Esophagus squamous epithelium (tissue), 4 donors: Measurements from ENCODE around the gene REV1.

Experiments
- POLR2A ChIP-seq, 4 donors: fragments of 450-650 bp; IDR thresholded peaks; one replicate each; pipeline ENCODE4 v1.6.1; 2017; ENCODE audit warnings: antibody characterized with exemption in 4 of 4, mild to moderate bottlenecking in 4 of 4, moderate library complexity in 3 of 4
- TF ChIP-seq, protein P1 (sequence below), 6 experiments: fragments of 450-650 bp in 4 of 6; fragments of 200-600 bp in 2 of 6; sonication (generic) in 2 of 6; IDR thresholded peaks; one replicate each; pipeline ENCODE4 v1.5.1; 2016 to 2019; ENCODE audit warnings: antibody characterized with exemption in 6 of 6, mild to moderate bottlenecking in 4 of 6, moderate library complexity in 4 of 6

DNA sequence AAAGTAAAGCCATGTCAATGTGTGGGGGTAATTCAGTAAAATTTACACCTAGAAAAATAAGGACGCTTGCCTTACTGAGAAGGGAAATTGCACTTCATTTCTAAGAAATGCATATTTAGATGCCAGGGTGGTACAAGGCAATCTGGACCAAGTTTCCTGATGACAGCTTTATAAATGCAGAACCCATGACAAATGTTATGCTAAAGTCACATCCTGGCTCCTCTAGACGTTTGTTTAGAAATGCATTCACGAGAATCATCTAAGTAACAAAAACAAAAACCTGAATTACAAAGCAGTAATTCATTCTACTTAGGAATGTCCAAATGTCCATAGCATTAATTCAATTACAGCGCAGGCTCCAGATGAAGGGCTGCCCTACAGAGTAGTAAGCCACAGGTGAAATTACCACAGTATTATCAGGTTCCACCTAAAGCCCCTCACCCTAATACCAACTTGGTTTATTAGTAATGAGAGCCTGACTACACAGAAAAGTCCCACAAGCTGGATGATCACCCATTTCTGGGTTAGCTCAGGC lies 49.8 kb downstream of the REV1 start:
- TF ChIP-seq, protein P1, sequence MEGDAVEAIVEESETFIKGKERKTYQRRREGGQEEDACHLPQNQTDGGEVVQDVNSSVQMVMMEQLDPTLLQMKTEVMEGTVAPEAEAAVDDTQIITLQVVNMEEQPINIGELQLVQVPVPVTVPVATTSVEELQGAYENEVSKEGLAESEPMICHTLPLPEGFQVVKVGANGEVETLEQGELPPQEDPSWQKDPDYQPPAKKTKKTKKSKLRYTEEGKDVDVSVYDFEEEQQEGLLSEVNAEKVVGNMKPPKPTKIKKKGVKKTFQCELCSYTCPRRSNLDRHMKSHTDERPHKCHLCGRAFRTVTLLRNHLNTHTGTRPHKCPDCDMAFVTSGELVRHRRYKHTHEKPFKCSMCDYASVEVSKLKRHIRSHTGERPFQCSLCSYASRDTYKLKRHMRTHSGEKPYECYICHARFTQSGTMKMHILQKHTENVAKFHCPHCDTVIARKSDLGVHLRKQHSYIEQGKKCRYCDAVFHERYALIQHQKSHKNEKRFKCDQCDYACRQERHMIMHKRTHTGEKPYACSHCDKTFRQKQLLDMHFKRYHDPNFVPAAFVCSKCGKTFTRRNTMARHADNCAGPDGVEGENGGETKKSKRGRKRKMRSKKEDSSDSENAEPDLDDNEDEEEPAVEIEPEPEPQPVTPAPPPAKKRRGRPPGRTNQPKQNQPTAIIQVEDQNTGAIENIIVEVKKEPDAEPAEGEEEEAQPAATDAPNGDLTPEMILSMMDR (IDR thresholded peaks at IDR 0.05) = no peak
- no peak for TF ChIP-seq POLR2A (IDR thresholded peaks at IDR 0.05)
